HL-60 (cell line): Measurements from ENCODE around the gene KNOP1.

ENCODE experiments used
- DNase-seq, 2 experiments: peaks; one replicate each; pipeline ENCODE4 v3.0.0-alpha.2; 2010 to 2020; ENCODE audit warnings: low read depth in 1 of 2, low spot score in 1 of 2
- H3K27ac ChIP-seq: fragments of 250-450 bp; sonication (Bioruptor Pico); replicated peaks from 2 replicates; pipeline ENCODE4 v1.5.1; 2020; ENCODE audit warnings: mild to moderate bottlenecking, moderate library complexity
- H3K27me3 ChIP-seq: fragments of 250-450 bp; sonication (Bioruptor Pico); 2 replicates; pipeline ENCODE4 v1.5.1; 2021; ENCODE audit warnings: mild to moderate bottlenecking, moderate library complexity; ENCODE audit not compliant: insufficient read depth, poor library complexity, severe bottlenecking
- H3K4me3 ChIP-seq: replicated peaks from 2 replicates; pipeline ENCODE4 v1.5.1; 2011; ENCODE audit warnings: mild to moderate bottlenecking, control low read depth, low read length; ENCODE audit not compliant: insufficient read depth
- CTCF ChIP-seq: IDR thresholded peaks from one replicate; pipeline ENCODE4 v1.5.1; 2011; ENCODE audit warnings: low read length, control low read depth, inconsistent platforms; ENCODE audit not compliant: insufficient read depth
- GABPA ChIP-seq: IDR thresholded peaks from 2 replicates; pipeline ENCODE4 v1.6.1; 2012; ENCODE audit warnings: low read depth
- POLR2AphosphoS5 ChIP-seq: IDR thresholded peaks from 2 replicates; pipeline ENCODE4 v1.6.1; 2012; ENCODE audit warnings: low read depth
- REST ChIP-seq: IDR thresholded peaks from 2 replicates; pipeline ENCODE4 v1.6.1; 2012; ENCODE audit warnings: low read depth; ENCODE audit not compliant: insufficient replicate concordance
- SPI1 ChIP-seq: IDR thresholded peaks from 2 replicates; pipeline ENCODE4 v1.6.1; 2012; ENCODE audit warnings: low read depth, mild to moderate bottlenecking, borderline replicate concordance

The KNOP1 gene

GRCh38 chr16:19701091-19701490 is 16.9 kb downstream of the KNOP1 start:
- Histone ChIP-seq H3K4me3 (no peak overlapping the region), H3K27me3 (no peaks in the 10 kb centered on the region), H3K27ac (no peak overlapping the region)
- no peak for TF ChIP-seq REST
- TF ChIP-seq SPI1, result no peak
- TF ChIP-seq POLR2AphosphoS5, result no peak
- TF ChIP-seq GABPA, result no peak
- TF ChIP-seq CTCF, result no peak
- DNase-seq, result no peak

GRCh38 chr16:19700319-19700781 is 17.7 kb downstream of the KNOP1 start:
- TF ChIP-seq POLR2AphosphoS5 (no peak), CTCF (no peak), SPI1 (no peak), REST (no peak), GABPA (no peak)
- Histone ChIP-seq H3K27me3 (no peaks in the 10 kb centered on the region), H3K4me3 (no peak overlapping the region), H3K27ac (no peak overlapping the region)
- no peak for DNase-seq

- TF ChIP-seq GABPA, result no peak
- no peak for TF ChIP-seq CTCF
- no peak for TF ChIP-seq REST
- no peak for TF ChIP-seq SPI1
- TF ChIP-seq POLR2AphosphoS5, result no peak
- no peak for DNase-seq
- Histone ChIP-seq H3K27ac (no peak overlapping the region), H3K4me3 (no peak overlapping the region), H3K27me3 (no peaks in the 10 kb centered on the region)
Measured at GRCh38 chr16:19699472-19699871, 18.6 kb downstream of the KNOP1 start.
